LNCAP (cell line): Measurements from ENCODE around the gene TBCD.
A peak's percentile ranks its signal among the peaks of the same experiment; 100 is the strongest.

Source experiments
- CTCF ChIP-seq: fragments of 450-650 bp; IDR thresholded peaks from 2 replicates; pipeline ENCODE4 v1.5.1; 2017; ENCODE audit warnings: mild to moderate bottlenecking

Gene TBCD

GRCh38 chr17:82913304-82914043 lies 161.6 kb downstream of the TBCD start:
- no peak for TF ChIP-seq CTCF

GRCh38 chr17:82914375-82914774 lies 162.5 kb downstream of the TBCD start:
- peak; percentile 34 for TF ChIP-seq CTCF

- no peak for TF ChIP-seq CTCF
Measured at GRCh38 chr17:82915010-82915756, 163.3 kb downstream of the TBCD start.

- no peak for TF ChIP-seq CTCF
Measured at GRCh38 chr17:82915757-82916027, 163.8 kb downstream of the TBCD start.

GRCh38 chr17:82917699-82918345 lies 166.0 kb downstream of the TBCD start:
- TF ChIP-seq CTCF: peak; percentile 28; the same call in 1 of the 2 replicates

- TF ChIP-seq CTCF: no peak
Measured at GRCh38 chr17:82918508-82918907, 166.6 kb downstream of the TBCD start.

- no peak for TF ChIP-seq CTCF
Measured at GRCh38 chr17:82920150-82920549, 168.3 kb downstream of the TBCD start.
